Measurements from ENCODE around the gene MORF4L1.

DNA sequence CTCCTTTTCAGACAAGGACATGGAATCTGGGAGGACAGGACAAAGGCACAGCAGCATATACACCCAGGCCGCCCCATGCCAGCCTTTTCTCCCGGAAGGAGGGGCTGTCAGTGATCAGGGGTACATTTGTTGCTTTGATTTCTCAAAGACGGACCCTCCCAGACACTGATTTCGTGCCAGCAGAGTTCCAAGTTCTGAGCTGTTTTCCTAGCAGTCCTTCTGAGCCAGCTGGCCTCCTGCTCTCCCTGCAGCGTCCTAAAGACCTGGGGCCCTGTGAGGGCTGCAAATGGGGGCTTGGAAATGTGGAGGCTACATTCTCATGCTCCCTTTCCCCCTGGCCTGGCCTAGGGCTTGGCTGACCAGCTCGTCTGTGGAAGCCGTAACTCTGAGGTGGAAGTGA is 49.8 kb downstream of the MORF4L1 start:
- TF ChIP-seq, protein P1, sequence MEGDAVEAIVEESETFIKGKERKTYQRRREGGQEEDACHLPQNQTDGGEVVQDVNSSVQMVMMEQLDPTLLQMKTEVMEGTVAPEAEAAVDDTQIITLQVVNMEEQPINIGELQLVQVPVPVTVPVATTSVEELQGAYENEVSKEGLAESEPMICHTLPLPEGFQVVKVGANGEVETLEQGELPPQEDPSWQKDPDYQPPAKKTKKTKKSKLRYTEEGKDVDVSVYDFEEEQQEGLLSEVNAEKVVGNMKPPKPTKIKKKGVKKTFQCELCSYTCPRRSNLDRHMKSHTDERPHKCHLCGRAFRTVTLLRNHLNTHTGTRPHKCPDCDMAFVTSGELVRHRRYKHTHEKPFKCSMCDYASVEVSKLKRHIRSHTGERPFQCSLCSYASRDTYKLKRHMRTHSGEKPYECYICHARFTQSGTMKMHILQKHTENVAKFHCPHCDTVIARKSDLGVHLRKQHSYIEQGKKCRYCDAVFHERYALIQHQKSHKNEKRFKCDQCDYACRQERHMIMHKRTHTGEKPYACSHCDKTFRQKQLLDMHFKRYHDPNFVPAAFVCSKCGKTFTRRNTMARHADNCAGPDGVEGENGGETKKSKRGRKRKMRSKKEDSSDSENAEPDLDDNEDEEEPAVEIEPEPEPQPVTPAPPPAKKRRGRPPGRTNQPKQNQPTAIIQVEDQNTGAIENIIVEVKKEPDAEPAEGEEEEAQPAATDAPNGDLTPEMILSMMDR (IDR thresholded peaks at IDR 0.05): no peak
- no peak for TF ChIP-seq POLR2A (IDR thresholded peaks at IDR 0.05)
